NOMO-1 treated with DMSO at 0.1 percent for 48 hours (cell line): ENCODE results near the gene CDC42BPG.

ENCODE experiments used
- DNase-seq: peaks from one replicate; lab custom pipeline; 2025; ENCODE audit not compliant: unreplicated experiment; lab: John Stamatoyannopoulos, UW

Gene CDC42BPG, protein sequence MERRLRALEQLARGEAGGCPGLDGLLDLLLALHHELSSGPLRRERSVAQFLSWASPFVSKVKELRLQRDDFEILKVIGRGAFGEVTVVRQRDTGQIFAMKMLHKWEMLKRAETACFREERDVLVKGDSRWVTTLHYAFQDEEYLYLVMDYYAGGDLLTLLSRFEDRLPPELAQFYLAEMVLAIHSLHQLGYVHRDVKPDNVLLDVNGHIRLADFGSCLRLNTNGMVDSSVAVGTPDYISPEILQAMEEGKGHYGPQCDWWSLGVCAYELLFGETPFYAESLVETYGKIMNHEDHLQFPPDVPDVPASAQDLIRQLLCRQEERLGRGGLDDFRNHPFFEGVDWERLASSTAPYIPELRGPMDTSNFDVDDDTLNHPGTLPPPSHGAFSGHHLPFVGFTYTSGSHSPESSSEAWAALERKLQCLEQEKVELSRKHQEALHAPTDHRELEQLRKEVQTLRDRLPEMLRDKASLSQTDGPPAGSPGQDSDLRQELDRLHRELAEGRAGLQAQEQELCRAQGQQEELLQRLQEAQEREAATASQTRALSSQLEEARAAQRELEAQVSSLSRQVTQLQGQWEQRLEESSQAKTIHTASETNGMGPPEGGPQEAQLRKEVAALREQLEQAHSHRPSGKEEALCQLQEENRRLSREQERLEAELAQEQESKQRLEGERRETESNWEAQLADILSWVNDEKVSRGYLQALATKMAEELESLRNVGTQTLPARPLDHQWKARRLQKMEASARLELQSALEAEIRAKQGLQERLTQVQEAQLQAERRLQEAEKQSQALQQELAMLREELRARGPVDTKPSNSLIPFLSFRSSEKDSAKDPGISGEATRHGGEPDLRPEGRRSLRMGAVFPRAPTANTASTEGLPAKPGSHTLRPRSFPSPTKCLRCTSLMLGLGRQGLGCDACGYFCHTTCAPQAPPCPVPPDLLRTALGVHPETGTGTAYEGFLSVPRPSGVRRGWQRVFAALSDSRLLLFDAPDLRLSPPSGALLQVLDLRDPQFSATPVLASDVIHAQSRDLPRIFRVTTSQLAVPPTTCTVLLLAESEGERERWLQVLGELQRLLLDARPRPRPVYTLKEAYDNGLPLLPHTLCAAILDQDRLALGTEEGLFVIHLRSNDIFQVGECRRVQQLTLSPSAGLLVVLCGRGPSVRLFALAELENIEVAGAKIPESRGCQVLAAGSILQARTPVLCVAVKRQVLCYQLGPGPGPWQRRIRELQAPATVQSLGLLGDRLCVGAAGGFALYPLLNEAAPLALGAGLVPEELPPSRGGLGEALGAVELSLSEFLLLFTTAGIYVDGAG (N-terminal part only)

GRCh38 chr11:64844330-64845128, at the start of gene CDC42BPG:
CDC42BPG (minus strand) TSS chr11:64844653; CDS start chr11:64844569, 84 bp downstream.
- peak; percentile 62 for DNase-seq

DNA sequence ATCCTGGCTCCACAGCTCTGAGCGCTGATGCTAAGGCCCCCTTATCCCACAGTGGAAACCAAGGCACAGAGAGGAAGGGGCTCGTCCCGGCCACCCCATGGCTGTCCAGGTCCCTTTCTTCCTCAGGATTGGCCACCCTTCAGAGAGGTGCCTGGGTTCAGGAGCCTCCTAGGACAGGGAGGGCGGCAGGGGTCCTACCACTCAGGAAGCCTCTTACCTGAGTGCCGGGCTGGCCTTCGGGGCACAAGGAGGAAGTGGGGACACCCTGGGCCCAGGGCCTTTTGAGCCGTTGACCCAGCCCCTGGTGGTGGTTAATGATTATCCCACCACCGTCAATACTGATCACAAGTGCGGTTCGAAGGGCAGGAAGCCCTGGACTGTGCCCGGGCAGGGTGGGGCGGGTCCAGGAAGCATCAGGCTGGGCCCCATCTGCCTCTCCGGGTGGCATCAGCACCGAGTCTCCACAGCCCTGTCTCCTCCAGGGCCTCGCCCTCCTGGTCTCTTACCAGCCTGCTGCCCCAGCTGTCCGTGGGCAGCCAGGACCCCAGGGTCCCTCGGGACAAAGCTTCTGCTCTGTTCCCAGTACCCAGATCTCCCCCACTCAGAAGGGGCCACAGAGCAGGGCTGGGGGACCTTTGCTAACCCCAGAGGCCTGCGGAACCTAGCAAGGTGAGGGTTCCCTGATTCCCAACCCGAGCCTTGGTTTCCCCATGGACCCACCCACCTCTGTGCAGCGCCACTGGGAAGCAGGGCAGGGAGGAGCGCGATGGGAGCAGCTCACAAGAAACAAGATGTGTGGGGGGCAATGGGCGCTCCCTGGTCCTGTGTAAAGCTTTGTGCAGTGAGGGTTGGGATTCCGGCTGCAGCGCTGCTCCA, 49.0 kb upstream of the CDC42BPG start:
- no peak for DNase-seq

DNA sequence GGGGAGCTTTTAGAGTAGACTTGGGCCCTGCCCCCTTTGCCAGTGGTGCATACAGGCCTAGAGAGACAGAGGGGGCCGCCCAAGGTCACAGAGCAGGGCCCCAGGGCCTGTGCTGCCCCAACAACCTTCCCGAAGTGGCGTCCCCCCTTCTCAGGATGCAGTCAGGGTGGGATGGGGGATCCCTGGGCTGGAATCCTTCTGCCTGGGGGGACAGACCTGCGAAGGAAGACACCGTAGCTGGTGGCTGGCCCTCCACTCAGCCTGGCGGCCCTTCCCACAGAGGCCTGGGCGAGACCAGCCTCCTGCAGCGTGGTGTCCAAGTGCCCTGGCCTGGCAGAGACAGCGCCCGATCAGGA, 48.4 kb upstream of the CDC42BPG start:
- no peak for DNase-seq

GRCh38 chr11:64892411-64892831, 48.0 kb upstream of the CDC42BPG start:
- DNase-seq = no peak

GRCh38 chr11:64891880-64892279, 47.4 kb upstream of the CDC42BPG start:
- DNase-seq = no peak

GRCh38 chr11:64891215-64891848, 46.9 kb upstream of the CDC42BPG start:
- DNase-seq = no peak

DNA sequence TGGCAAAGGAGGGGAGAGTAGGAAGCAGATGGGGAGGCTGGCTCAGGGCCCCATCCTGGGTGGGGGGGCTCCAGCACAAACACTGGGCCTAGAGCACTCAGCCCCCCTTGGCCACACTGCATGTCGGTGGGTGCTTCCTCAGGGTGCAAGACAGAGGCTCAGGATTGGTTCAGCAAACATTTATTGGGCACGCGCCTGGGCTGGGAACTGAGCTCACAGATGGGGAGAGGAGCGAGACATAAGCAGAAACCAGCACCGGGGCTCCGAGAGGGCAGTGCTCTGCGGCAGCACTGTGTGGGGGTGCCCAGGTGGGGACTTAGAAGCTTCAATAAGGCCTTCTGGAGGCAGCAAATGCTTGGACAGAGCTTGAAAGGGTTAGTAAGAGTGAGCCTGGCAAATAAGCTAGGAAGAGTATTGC, 46.1 kb upstream of the CDC42BPG start:
- no peak for DNase-seq

GRCh38 chr11:64888729-64889511, 44.5 kb upstream of the CDC42BPG start:
- no peak for DNase-seq

DNA sequence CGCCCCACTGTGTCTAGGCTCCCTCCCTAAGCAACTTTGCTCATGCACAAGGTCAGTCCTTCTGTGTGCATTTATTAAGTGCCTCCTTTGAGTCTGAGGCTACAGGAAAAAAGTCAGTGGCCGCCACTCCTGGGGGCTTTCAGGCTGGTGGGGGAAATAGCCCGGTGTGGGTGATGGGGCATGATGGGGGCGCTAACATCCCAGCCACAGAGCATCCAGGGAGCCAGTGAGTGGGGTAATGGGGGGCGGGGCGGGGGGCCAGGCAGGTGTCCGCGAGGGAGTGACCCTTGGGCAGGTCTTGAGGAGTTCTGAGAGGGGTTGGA, 43.9 kb upstream of the CDC42BPG start:
- no peak for DNase-seq

GRCh38 chr11:64887757-64888405, 43.4 kb upstream of the CDC42BPG start:
- DNase-seq = peak; percentile 58

DNA sequence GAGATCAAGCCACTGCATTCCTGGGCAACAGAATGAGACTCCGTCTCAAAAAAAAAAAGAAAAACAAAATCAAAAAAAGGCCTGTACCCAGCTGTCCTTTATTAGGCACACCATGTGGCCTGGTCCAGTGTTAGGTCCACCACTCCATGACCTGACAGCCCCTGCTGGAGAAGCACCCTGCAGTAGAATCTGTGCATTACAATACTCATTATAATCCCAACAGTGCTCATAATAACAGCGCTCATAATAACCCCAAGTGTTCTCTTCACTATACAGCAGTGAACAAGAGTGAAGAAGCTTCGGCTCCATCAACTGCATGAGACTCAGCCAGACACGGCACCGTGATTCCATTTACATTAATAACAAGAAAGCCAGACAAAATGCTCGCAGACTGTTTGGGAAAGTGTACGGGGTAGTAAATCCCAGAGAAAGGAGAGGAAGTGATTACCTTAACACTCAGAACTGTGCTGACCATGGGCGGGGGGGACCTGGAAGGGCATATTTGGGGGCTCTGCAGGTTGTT, 42.8 kb upstream of the CDC42BPG start:
- DNase-seq = no peak

DNA sequence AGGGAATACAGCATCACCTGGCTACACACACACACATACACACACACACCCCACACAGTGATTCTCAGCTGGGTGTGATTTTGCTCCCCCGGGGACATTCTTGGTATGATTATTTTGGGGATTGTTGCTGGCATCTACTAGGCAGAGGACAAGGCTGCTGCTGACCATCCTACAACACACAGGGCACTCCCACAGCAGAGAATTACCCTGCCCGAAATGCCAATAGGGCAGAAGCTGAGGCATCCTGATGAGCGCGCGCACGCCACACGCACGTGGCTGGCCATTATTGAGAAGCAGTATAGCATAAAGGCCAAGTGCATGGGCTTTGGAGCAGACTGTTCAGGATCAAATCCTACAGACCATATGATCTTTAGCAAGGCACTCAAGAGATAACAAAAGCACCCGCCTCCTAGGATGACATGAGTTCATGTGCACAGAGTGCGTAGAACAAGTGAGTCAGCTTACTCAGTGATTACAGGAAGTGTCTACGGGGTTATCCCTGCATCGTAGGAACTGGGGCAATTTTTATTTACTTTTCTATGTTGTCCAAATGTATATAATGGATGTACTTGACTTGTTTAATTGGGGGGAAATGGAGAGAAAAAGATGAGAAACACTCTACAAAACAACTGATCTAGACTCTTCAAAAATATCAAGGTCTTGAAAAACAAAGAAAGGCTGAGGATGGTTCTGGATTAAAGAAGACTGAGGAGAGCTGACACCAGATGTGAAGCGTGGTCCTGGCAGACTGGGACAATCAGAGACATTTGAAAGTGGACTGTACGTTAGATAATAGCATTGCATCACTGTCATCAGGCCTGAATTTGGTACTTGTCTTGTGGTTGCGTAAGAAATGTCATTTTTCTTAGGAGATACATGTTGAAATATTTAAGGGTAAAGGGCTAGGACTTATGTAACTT, 41.2 kb upstream of the CDC42BPG start:
- peak; percentile 95 for DNase-seq

DNA sequence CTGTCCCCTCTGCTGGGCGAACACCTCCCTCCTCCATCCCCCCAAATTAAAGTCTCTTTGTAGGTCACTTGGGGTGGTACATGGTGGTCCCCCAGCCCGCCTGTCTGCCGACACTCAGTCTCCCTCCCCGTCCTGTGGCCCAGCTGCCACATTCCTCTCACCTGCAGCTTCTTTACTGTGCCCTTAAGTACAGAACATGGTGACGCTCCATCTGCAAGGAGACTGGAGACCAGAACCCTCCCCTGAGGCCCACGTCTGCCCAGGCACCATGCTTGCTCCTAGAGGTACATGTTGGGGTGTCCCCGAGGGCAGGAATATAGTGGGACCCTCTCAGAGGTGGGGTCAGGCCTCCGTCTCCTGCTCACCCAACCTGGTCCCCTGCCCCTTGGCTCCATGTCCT, 39.6 kb upstream of the CDC42BPG start:
- DNase-seq = no peak

- DNase-seq = no peak
These were observed 39.1 kb upstream of the CDC42BPG start for GRCh38 chr11:64883575-64883974.

DNA sequence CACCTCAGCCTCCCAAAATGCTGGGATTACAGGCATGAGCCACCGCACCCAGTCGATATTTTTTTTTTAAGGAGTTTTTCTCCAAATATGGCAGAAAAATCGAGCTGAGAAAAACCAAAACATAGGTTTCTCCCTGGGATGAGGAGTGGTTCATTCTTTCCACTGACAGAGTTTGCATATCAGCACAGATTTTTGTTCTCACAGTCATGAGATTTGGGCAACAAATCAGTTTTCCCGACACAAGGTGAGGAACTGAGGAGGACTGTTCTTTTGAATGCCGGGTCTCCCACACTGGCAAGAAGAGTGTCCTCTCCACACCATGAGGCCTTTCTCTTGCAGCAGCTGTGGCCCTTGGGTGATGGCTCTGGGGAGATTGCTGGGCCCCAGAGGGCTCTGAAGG, 37.8 kb upstream of the CDC42BPG start:
- DNase-seq = no peak

GRCh38 chr11:64881476-64881875, 37.0 kb upstream of the CDC42BPG start:
- no peak for DNase-seq
